WTC11 (cell line): Measurements from ENCODE around the gene RGS19.

ENCODE experiments used
- GABPB1 ChIP-seq: sonication (generic); formaldehyde crosslinking; IDR thresholded peaks from 2 replicates; pipeline ENCODE4 v1.8.1; 2023; ENCODE audit warnings: mild to moderate bottlenecking, missing genetic modification reagents
- JAZF1 ChIP-seq: fragments of 250-450 bp; sonication (Bioruptor Pico); IDR thresholded peaks from 2 replicates; pipeline ENCODE4 v1.9.0; 2021; ENCODE audit warnings: moderate library complexity, mild to moderate bottlenecking, inconsistent platforms
- JUN ChIP-seq: sonication (generic); formaldehyde crosslinking; IDR thresholded peaks from 2 replicates; pipeline ENCODE4 v1.8.0; 2023; ENCODE audit warnings: mild to moderate bottlenecking, missing genetic modification reagents
- NFE2L1 ChIP-seq: sonication (generic); formaldehyde crosslinking; IDR thresholded peaks from 2 replicates; pipeline ENCODE4 v1.8.1; 2023; ENCODE audit warnings: missing genetic modification reagents
- SP1 ChIP-seq: sonication (generic); formaldehyde crosslinking; conservative IDR thresholded peaks from 2 replicates; pipeline ENCODE4 v1.8.1; 2022; ENCODE audit warnings: missing genetic modification reagents
- ZNF121 ChIP-seq: sonication (generic); formaldehyde crosslinking; IDR thresholded peaks from 2 replicates; pipeline ENCODE4 v1.8.0; 2023; ENCODE audit warnings: missing genetic modification reagents
- ZNF263 ChIP-seq: sonication (generic); formaldehyde crosslinking; IDR thresholded peaks from 2 replicates; pipeline ENCODE4 v1.8.1; 2022; ENCODE audit warnings: low read depth, mild to moderate bottlenecking, moderate library complexity, missing genetic modification reagents
- ZNF317 ChIP-seq: sonication (generic); formaldehyde crosslinking; IDR thresholded peaks from 2 replicates; pipeline ENCODE4 v1.8.1; 2023; ENCODE audit warnings: low read depth, mild to moderate bottlenecking, moderate library complexity, missing genetic modification reagents, borderline replicate concordance
- ZNF512 ChIP-seq: sonication (generic); formaldehyde crosslinking; IDR thresholded peaks from 2 replicates; pipeline ENCODE4 v1.8.1; 2022; ENCODE audit warnings: missing genetic modification reagents, borderline replicate concordance
- TF ChIP-seq, protein P1 (sequence below): sonication (generic); formaldehyde crosslinking; IDR thresholded peaks from 2 replicates; pipeline ENCODE4 v1.8.1; 2023; ENCODE audit warnings: mild to moderate bottlenecking, missing genetic modification reagents, borderline replicate concordance
- TF ChIP-seq, protein P2 (sequence below): fragments of 200-600 bp; IDR thresholded peaks from 2 replicates; pipeline ENCODE4 v1.8.0; 2022; ENCODE audit warnings: antibody characterized with exemption
- TF ChIP-seq, protein P3 (sequence below): sonication (generic); formaldehyde crosslinking; IDR thresholded peaks from 2 replicates; pipeline ENCODE4 v1.8.1; 2022; ENCODE audit warnings: mild to moderate bottlenecking, moderate library complexity, missing genetic modification reagents

DNA sequence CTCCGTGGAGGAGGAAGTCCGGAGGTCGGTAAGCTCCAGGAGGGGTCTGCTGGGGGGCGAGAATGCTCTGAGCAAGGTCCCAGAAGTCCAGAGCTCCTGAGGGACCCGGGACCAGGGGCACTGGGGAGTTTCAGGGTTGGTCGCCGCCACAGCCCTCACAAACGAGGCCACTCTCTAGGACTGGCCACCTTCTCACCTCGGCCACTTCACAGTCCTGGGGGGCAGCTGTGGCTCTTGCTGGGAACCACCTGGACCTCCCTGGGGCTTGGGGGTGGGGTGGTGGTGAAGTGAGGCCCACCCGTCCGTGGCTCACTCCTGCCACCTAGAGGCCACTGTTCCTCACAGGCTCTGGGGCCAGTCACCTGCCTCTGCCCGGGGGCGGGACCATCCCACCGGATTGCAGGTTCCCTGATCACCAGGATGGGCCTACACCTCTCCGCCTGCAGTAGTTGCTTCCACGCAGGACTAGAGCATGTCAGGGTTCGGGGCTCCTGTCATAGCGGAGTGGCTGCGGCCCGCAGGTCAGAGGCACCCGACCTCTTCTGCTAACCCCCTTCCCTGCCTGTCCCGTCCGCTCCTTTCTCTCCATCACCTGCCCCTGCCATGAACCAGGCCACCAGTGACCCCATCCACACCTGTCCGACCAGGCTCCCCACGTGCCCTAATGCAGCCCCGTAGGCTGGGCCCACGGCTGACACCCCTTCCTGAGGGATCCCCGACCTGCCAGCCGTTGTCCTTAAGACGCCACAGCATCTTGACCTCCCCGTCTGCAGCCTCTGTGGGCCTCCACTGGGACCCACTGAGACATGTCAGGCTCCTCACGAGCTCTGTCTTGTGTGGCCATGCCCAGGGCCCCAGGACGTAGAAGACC is 21.5 kb downstream of the RGS19 start:
- TF ChIP-seq SP1 (CRISPR knock-in tag) (peak; percentile 57), NFE2L1 (CRISPR knock-in tag) (no peak), JAZF1 (CRISPR knock-in tag) (no peak), ZNF121 (CRISPR knock-in tag) (no peak), GABPB1 (peak; percentile 40), ZNF317 (no peak), ZNF512 (CRISPR knock-in tag) (no peak), ZNF263 (no peak), JUN (CRISPR knock-in tag) (no peak)
- TF ChIP-seq, protein P1, sequence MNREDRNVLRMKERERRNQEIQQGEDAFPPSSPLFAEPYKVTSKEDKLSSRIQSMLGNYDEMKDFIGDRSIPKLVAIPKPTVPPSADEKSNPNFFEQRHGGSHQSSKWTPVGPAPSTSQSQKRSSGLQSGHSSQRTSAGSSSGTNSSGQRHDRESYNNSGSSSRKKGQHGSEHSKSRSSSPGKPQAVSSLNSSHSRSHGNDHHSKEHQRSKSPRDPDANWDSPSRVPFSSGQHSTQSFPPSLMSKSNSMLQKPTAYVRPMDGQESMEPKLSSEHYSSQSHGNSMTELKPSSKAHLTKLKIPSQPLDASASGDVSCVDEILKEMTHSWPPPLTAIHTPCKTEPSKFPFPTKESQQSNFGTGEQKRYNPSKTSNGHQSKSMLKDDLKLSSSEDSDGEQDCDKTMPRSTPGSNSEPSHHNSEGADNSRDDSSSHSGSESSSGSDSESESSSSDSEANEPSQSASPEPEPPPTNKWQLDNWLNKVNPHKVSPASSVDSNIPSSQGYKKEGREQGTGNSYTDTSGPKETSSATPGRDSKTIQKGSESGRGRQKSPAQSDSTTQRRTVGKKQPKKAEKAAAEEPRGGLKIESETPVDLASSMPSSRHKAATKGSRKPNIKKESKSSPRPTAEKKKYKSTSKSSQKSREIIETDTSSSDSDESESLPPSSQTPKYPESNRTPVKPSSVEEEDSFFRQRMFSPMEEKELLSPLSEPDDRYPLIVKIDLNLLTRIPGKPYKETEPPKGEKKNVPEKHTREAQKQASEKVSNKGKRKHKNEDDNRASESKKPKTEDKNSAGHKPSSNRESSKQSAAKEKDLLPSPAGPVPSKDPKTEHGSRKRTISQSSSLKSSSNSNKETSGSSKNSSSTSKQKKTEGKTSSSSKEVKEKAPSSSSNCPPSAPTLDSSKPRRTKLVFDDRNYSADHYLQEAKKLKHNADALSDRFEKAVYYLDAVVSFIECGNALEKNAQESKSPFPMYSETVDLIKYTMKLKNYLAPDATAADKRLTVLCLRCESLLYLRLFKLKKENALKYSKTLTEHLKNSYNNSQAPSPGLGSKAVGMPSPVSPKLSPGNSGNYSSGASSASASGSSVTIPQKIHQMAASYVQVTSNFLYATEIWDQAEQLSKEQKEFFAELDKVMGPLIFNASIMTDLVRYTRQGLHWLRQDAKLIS (CRISPR knock-in tag): no peak
- TF ChIP-seq, protein P2, sequence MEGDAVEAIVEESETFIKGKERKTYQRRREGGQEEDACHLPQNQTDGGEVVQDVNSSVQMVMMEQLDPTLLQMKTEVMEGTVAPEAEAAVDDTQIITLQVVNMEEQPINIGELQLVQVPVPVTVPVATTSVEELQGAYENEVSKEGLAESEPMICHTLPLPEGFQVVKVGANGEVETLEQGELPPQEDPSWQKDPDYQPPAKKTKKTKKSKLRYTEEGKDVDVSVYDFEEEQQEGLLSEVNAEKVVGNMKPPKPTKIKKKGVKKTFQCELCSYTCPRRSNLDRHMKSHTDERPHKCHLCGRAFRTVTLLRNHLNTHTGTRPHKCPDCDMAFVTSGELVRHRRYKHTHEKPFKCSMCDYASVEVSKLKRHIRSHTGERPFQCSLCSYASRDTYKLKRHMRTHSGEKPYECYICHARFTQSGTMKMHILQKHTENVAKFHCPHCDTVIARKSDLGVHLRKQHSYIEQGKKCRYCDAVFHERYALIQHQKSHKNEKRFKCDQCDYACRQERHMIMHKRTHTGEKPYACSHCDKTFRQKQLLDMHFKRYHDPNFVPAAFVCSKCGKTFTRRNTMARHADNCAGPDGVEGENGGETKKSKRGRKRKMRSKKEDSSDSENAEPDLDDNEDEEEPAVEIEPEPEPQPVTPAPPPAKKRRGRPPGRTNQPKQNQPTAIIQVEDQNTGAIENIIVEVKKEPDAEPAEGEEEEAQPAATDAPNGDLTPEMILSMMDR: peak; percentile 82
- TF ChIP-seq, protein P3, sequence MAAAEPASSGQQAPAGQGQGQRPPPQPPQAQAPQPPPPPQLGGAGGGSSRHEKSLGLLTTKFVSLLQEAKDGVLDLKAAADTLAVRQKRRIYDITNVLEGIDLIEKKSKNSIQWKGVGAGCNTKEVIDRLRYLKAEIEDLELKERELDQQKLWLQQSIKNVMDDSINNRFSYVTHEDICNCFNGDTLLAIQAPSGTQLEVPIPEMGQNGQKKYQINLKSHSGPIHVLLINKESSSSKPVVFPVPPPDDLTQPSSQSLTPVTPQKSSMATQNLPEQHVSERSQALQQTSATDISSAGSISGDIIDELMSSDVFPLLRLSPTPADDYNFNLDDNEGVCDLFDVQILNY (CRISPR knock-in tag): no peak
